HT-29 (cell line): Measurements from ENCODE around the gene POP4. TPM values are rescaled to one million over a fixed set of nuclear protein-coding genes. Genes with fewer than 3 reads are reported as not detected.

Experiments
- DNase-seq: peaks from one replicate; pipeline ENCODE4 v3.0.0-alpha.2; 2015; ENCODE audit warnings: low spot score
- total RNA-seq: library from RNA; depleted of rRNA; stranded (reverse); fragments of >200 nt; shearing (Covaris generic); gene quantifications from 2 replicates; pipeline ENCODE4 v1.2.3, GENCODE V29; 2014

POP4 gene
- total RNA-seq, 1 experiment from 2014 or later, result 139 TPM

- DNase-seq, result no peak
These were observed 23.9 kb downstream of the POP4 start for GRCh38 chr19:29629836-29630534.

DNA sequence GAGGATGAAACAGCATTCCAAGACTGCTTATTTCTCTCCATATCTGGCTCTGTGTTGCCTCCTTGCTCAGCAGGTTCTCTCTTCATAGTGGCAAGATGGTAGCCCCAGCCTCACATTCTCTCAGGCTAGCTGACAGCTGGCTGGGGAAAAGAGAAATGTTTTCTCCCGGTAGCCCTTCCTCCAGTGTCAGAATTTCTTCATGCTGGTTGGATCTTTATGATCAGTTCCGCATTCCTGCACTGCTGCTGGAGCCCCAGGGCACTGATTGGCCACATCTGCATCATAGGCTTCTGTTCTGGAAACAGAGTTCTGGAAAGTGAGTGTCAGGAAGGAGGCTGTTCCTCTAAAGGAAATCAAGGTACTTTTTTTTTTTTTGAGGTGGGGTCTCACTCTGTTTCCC lies 24.6 kb downstream of the POP4 start:
- DNase-seq, result no peak

DNA sequence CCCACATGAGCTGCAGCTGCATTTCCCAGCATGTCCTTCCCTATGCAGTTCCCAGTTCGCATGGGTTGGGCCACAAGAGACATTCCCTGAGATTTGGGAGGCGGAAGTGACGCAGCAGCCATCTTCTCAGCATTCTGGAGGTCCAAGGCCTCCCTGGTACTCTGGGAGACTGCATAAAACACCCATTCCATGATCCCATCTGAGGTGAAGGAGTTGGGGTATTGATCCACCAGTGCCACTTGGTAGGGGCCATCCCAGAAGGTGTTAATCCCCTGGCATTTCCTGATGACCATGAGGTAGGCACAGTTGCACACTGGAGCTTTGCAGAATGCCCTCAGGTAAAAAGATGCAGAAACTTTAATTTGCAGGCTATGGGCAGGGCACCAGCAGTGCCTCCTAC lies 25.4 kb downstream of the POP4 start:
- no peak for DNase-seq

- no peak for DNase-seq
These were observed 27.9 kb downstream of the POP4 start for GRCh38 chr19:29634002-29634401.

- DNase-seq, result no peak
These were observed 28.5 kb downstream of the POP4 start for GRCh38 chr19:29634423-29635130.

DNA sequence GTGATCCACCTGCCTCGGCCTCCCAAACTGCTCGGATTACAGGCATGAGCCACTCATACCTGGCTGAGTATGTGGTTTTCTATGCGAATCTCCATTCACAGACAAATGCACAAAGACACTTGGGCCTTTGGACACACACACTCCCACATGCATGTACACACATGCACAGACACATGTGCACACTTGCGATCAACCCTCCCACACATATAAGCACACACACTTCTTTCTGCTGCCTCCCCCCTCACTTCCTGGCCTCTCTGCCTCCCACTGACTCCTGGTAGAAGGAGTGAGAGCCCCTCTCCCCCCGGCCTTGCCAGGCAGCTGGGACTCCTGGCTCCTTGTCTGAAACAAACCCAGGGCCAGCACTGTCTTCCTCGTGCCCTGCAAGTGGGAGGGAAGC lies 29.9 kb downstream of the POP4 start:
- no peak for DNase-seq

GRCh38 chr19:29636553-29637360 lies 30.7 kb downstream of the POP4 start:
- DNase-seq, result no peak

GRCh38 chr19:29639086-29639485 lies 33.0 kb downstream of the POP4 start:
- DNase-seq, result no peak

DNA sequence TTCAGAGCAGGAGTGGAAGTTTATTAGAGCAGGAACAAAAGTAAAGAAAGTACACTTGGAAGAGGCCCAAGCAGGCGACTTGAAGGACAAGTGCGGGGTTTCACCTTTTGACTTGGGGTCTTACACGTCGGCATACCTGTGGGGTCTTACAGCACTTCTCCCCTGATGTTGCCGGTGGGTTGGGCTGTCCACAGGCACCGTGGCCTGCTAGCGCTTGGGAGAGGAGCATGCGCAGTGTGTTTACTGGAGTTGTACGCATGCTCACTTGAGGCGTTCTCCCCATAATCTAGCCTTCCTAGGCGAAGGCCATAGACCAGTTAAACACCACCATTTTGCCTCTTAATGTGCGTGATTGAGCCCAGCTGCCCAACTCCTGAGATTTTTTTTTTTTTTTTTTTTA lies 34.1 kb downstream of the POP4 start:
- DNase-seq, result no peak

- no peak for DNase-seq
These were observed 35.5 kb downstream of the POP4 start for GRCh38 chr19:29641597-29641996.

- DNase-seq, result no peak
These were observed 37.4 kb downstream of the POP4 start for GRCh38 chr19:29643361-29643935.

DNA sequence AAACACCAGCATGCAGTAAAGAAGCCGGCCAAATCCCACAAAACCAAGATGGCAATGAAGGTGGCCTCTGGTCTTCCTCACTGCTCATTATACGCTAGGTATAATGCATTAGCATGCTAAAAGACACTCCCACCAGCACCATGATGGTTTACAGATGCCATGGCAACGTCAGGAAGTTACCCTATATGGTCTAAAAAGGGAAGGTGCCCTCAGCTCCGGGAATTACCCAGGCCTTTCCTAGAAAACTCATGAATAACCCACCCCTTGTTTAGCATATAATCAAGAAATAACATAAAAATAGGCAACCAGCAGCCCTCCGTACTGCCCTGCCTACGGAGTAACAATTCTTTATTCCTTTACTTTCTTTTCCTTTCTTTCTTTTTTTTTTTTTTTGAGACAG lies 38.1 kb downstream of the POP4 start:
- DNase-seq, result no peak

- DNase-seq, result no peak
These were observed 39.4 kb downstream of the POP4 start for GRCh38 chr19:29645491-29645867.

DNA sequence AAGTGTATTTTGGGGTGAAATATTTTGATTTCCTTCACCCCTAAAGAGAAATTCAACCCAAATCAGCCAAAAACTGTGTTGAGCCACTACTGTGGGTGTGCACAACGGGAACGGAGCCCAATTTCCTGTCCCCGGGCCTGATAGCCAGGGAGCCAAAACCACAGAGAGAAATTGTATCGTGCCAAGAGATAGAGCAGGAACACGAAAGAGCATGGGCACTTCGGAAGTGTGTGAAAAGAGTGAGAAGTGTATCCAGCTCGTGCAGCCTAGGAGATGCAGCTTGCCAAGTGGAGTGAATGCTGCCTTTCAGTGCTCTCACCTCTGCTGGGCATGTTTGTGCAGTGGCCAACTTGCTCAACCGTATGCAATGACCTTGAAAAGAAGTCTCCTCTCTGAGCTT lies 39.8 kb downstream of the POP4 start:
- no peak for DNase-seq

- DNase-seq, result no peak
These were observed 44.8 kb downstream of the POP4 start for GRCh38 chr19:29650772-29651387.

- DNase-seq, result no peak
These were observed 45.7 kb downstream of the POP4 start for GRCh38 chr19:29651622-29652394.

DNA sequence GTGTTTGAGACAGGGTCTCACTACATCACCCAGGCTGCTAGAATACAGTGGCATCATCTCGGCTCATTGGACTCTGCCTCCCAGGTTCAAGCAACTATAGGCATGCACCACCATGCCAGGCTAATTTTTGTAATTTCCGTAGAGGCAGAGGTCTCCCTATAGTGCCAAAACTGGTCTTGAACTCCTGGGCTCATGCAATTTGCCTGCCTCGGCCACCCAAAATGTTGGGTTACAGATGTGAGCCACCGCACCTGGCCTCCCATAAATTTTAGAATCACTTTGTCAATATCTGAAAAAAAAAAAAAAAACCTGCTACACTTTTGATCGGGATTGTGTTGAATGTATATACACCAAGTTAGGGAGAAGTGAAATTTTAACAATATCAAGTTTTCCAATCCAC lies 47.3 kb downstream of the POP4 start:
- no peak for DNase-seq

DNA sequence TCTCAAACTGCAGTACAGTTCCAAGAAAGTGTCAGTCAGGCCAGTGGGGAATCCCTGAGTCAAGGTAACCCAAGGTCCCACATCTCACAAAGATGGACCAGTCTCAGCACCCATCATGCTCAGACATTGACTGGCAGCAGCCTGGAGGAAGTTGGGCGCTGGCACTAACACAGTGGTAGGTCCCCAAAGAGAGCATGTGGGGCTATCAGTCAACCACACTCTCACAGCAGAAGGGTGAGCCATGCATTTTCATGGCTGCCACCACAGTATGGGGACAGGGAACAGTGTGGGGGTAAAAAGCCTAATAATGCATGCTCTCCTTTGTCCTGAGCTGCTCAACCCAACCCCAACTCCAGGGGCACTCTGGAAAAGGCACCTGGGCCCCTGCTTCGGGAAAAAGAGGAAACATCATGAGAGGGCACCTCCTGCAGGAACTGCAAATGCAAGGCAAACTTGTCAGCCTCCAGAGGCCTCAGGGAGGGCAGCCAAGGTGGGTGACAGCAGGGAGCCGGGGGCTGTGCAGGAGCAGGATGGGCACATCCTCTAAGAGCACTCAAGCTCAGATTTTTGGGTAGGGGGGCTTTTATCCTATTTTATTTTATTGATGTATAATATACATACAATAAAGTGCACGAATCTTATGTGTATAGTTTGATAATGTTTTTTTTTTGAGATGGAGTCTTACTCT lies 49.7 kb downstream of the POP4 start:
- no peak for DNase-seq

DNA sequence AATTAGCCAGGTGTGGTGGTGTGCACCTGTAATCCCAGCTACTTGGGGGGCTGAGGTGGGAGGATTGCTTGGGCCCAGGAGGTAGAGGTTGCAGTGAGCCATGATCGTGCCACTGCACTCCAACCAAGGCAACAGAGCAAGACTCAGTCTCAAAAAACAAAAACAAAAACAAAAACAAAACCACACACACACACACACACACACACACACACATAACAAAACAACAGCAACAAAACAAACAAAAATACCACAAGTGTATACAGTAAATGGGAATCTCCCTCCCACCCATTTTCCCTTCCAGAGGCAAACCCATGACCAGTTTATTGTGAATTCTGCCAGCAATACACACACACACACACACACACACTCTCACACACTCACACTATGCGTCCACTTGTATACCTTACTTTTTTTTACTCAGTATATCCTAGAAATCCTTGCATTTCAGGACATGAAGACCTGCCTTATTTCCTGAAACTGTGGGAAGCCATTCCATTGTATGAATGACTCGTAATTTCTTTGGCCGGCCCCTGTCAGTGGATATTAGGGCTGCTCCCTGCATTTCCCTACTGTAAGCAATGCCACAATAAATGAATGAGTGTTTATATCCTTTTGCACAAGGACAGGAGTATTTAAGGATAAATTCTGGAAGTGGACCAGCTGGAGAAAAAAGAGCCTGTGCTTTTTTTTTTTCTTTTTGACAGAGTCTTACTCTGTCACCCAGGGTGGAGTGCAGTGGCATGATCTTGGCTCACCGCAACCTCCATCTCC lies 52.3 kb downstream of the POP4 start:
- DNase-seq, result no peak

- no peak for DNase-seq
These were observed 54.8 kb downstream of the POP4 start for GRCh38 chr19:29660835-29661234.
